Measurements from ENCODE around the gene CTSF.

GRCh38 chr11:66542362-66542761 is 26.0 kb downstream of the CTSF start:
- no peak for TF ChIP-seq CTCF (IDR thresholded peaks at IDR 0.05 in 2 of 3, conservative IDR thresholded peaks at IDR 0.05 in 1 of 3; ENCODE audit: borderline replicate concordance in 1 of 3, insufficient read depth in 1 of 3, low read depth in 2 of 3, low read length in 2 of 3)
- no peak for TF ChIP-seq SIN3A (IDR thresholded peaks at IDR 0.05; ENCODE audit: low read depth)
- TF ChIP-seq ZNF274 (IDR thresholded peaks at IDR 0.05; ENCODE audit: low read depth, low read length): no peak
- TF ChIP-seq POLR2A (IDR thresholded peaks at IDR 0.05; ENCODE audit: borderline replicate concordance, extremely low read depth, insufficient read depth, insufficient read length): no peak
- no peak for TF ChIP-seq SRF (IDR thresholded peaks at IDR 0.05; ENCODE audit: low read depth)
- no peak for TF ChIP-seq EZH2phosphoT487 (IDR thresholded peaks at IDR 0.05; ENCODE audit: borderline replicate concordance)
- no peak for TF ChIP-seq EZH2 (IDR thresholded peaks at IDR 0.05)
- no peak for TF ChIP-seq POLR2AphosphoS5 (IDR thresholded peaks at IDR 0.05; ENCODE audit: low read depth, low read length)
- TF ChIP-seq, protein P1, sequence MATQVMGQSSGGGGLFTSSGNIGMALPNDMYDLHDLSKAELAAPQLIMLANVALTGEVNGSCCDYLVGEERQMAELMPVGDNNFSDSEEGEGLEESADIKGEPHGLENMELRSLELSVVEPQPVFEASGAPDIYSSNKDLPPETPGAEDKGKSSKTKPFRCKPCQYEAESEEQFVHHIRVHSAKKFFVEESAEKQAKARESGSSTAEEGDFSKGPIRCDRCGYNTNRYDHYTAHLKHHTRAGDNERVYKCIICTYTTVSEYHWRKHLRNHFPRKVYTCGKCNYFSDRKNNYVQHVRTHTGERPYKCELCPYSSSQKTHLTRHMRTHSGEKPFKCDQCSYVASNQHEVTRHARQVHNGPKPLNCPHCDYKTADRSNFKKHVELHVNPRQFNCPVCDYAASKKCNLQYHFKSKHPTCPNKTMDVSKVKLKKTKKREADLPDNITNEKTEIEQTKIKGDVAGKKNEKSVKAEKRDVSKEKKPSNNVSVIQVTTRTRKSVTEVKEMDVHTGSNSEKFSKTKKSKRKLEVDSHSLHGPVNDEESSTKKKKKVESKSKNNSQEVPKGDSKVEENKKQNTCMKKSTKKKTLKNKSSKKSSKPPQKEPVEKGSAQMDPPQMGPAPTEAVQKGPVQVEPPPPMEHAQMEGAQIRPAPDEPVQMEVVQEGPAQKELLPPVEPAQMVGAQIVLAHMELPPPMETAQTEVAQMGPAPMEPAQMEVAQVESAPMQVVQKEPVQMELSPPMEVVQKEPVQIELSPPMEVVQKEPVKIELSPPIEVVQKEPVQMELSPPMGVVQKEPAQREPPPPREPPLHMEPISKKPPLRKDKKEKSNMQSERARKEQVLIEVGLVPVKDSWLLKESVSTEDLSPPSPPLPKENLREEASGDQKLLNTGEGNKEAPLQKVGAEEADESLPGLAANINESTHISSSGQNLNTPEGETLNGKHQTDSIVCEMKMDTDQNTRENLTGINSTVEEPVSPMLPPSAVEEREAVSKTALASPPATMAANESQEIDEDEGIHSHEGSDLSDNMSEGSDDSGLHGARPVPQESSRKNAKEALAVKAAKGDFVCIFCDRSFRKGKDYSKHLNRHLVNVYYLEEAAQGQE (IDR thresholded peaks at IDR 0.05; ENCODE audit: low read depth): no peak
- no peak for TF ChIP-seq CBX3 (IDR thresholded peaks at IDR 0.05; ENCODE audit: low read depth)
- TF ChIP-seq, protein P2, sequence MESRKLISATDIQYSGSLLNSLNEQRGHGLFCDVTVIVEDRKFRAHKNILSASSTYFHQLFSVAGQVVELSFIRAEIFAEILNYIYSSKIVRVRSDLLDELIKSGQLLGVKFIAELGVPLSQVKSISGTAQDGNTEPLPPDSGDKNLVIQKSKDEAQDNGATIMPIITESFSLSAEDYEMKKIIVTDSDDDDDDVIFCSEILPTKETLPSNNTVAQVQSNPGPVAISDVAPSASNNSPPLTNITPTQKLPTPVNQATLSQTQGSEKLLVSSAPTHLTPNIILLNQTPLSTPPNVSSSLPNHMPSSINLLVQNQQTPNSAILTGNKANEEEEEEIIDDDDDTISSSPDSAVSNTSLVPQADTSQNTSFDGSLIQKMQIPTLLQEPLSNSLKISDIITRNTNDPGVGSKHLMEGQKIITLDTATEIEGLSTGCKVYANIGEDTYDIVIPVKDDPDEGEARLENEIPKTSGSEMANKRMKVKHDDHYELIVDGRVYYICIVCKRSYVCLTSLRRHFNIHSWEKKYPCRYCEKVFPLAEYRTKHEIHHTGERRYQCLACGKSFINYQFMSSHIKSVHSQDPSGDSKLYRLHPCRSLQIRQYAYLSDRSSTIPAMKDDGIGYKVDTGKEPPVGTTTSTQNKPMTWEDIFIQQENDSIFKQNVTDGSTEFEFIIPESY (IDR thresholded peaks at IDR 0.05; ENCODE audit: extremely low read depth, insufficient replicate concordance, low read length): no peak
- TF ChIP-seq ATF3 (IDR thresholded peaks at IDR 0.05): no peak
- no peak for TF ChIP-seq YY1 (IDR thresholded peaks at IDR 0.05; ENCODE audit: extremely low read depth, insufficient replicate concordance, low read depth, low read length)

Data from HCT116 (cell line).